SK-N-SH treated with all-trans-retinoic acid at 6 μM for 48 hours (cell line): ENCODE data around the gene DCAF4L1.

ENCODE experiments used
- ATAC-seq: fragments of 200-7000 bp; cut with Tn5 transposase; 3 replicates; pipeline ENCODE4 v1.9.1; 2020; ENCODE audit warnings: mild to moderate bottlenecking, moderate library complexity
- ARNTL ChIP-seq: fragments of 450-650 bp; formaldehyde crosslinking; IDR thresholded peaks from 2 replicates; pipeline ENCODE4 v1.5.0; 2020; ENCODE audit warnings: low read depth, mild to moderate bottlenecking, moderate library complexity, borderline replicate concordance
- BACH2 ChIP-seq: fragments of 250-450 bp; sonication (Bioruptor Pico); IDR thresholded peaks from 2 replicates; pipeline ENCODE4 v1.9.0; 2021; ENCODE audit warnings: mild to moderate bottlenecking, borderline replicate concordance
- CREB5 ChIP-seq: fragments of 250-450 bp; sonication (Bioruptor Pico); IDR thresholded peaks from 2 replicates; pipeline ENCODE4 v1.5.1; 2020; ENCODE audit warnings: low read depth, mild to moderate bottlenecking, moderate library complexity
- GLIS3 ChIP-seq: fragments of 250-450 bp; sonication (Bioruptor Pico); IDR thresholded peaks from 2 replicates; pipeline ENCODE4 v1.5.0; 2020; ENCODE audit warnings: mild to moderate bottlenecking, moderate library complexity
- ISL1 ChIP-seq: fragments of 250-450 bp; sonication (Bioruptor Pico); IDR thresholded peaks from 2 replicates; pipeline ENCODE4 v2.1.2; 2022; ENCODE audit warnings: mild to moderate bottlenecking, moderate library complexity
- PATZ1 ChIP-seq: fragments of 250-450 bp; sonication (Bioruptor Pico); IDR thresholded peaks from 2 replicates; pipeline ENCODE4 v1.8.0; 2020; ENCODE audit warnings: mild to moderate bottlenecking, moderate library complexity, borderline replicate concordance
- PPARA ChIP-seq: fragments of 250-450 bp; sonication (Bioruptor Pico); IDR thresholded peaks from 2 replicates; pipeline ENCODE4 v1.5.0; 2020; ENCODE audit warnings: mild to moderate bottlenecking, borderline replicate concordance
- SNAI2 ChIP-seq: fragments of 250-450 bp; sonication (Bioruptor Pico); IDR thresholded peaks from 2 replicates; pipeline ENCODE4 v1.5.0; 2020; ENCODE audit warnings: mild to moderate bottlenecking, moderate library complexity
- TCF4 ChIP-seq: fragments of 250-450 bp; sonication (Bioruptor Pico); IDR thresholded peaks from 2 replicates; pipeline ENCODE4 v1.8.0; 2021; ENCODE audit warnings: mild to moderate bottlenecking, moderate library complexity, borderline replicate concordance
- TOX ChIP-seq: fragments of 250-450 bp; sonication (Bioruptor Pico); IDR thresholded peaks from 2 replicates; pipeline ENCODE4 v1.8.0; 2021; ENCODE audit warnings: mild to moderate bottlenecking, moderate library complexity, borderline replicate concordance
- TSHZ2 ChIP-seq: fragments of 250-450 bp; sonication (Bioruptor Pico); IDR thresholded peaks from 2 replicates; pipeline ENCODE4 v1.5.0; 2020; ENCODE audit warnings: mild to moderate bottlenecking, moderate library complexity
- ZC3H10 ChIP-seq: fragments of 250-450 bp; sonication (Bioruptor Pico); IDR thresholded peaks from 2 replicates; pipeline ENCODE4 v1.5.1; 2021; ENCODE audit warnings: mild to moderate bottlenecking, moderate library complexity
- ZFP3 ChIP-seq: fragments of 250-450 bp; sonication (Bioruptor Pico); IDR thresholded peaks from 2 replicates; pipeline ENCODE4 v1.5.0; 2020; ENCODE audit warnings: mild to moderate bottlenecking, moderate library complexity
- ZNF565 ChIP-seq: fragments of 450-650 bp; formaldehyde crosslinking; conservative IDR thresholded peaks from 2 replicates; pipeline ENCODE4 v1.5.0; 2020; ENCODE audit warnings: low read depth, mild to moderate bottlenecking, moderate library complexity
- ZNF8 ChIP-seq: fragments of 450-650 bp; formaldehyde crosslinking; IDR thresholded peaks from 2 replicates; pipeline ENCODE4 v1.5.0; 2020; ENCODE audit warnings: mild to moderate bottlenecking, moderate library complexity
- TF ChIP-seq, protein P1 (sequence below): fragments of 250-450 bp; sonication (Bioruptor Pico); IDR thresholded peaks from 2 replicates; pipeline ENCODE4 v1.8.0; 2021; ENCODE audit warnings: low read depth, mild to moderate bottlenecking, moderate library complexity, borderline replicate concordance
- TF ChIP-seq, protein P2 (sequence below): fragments of 250-450 bp; sonication (Bioruptor Pico); IDR thresholded peaks from 2 replicates; pipeline ENCODE4 v1.5.1; 2021; ENCODE audit warnings: mild to moderate bottlenecking, moderate library complexity

Gene DCAF4L1

GRCh38 chr4:41957634-41958033, 23.9 kb upstream of the DCAF4L1 start:
- ATAC-seq, result no peak

GRCh38 chr4:41963105-41963504, 18.5 kb upstream of the DCAF4L1 start:
- no peak for TF ChIP-seq TOX (CRISPR knock-in tag)
- TF ChIP-seq ZC3H10 (CRISPR knock-in tag), result no peak
- no peak for TF ChIP-seq ZFP3 (CRISPR knock-in tag)
- TF ChIP-seq ISL1, result no peak
- no peak for TF ChIP-seq ZNF565
- TF ChIP-seq, protein P1, sequence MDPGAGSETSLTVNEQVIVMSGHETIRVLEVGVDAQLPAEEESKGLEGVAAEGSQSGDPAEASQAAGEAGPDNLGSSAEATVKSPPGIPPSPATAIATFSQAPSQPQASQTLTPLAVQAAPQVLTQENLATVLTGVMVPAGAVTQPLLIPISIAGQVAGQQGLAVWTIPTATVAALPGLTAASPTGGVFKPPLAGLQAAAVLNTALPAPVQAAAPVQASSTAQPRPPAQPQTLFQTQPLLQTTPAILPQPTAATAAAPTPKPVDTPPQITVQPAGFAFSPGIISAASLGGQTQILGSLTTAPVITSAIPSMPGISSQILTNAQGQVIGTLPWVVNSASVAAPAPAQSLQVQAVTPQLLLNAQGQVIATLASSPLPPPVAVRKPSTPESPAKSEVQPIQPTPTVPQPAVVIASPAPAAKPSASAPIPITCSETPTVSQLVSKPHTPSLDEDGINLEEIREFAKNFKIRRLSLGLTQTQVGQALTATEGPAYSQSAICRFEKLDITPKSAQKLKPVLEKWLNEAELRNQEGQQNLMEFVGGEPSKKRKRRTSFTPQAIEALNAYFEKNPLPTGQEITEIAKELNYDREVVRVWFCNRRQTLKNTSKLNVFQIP (CRISPR knock-in tag), result no peak
- TF ChIP-seq ZNF8, result no peak
- TF ChIP-seq SNAI2, result no peak
- TF ChIP-seq PPARA, result no peak
- TF ChIP-seq ARNTL, result no peak
- TF ChIP-seq BACH2, result no peak
- TF ChIP-seq GLIS3 (CRISPR knock-in tag), result no peak
- no peak for TF ChIP-seq PATZ1 (CRISPR knock-in tag)
- TF ChIP-seq TSHZ2 (CRISPR knock-in tag), result no peak
- no peak for ATAC-seq

More at GRCh38 chr4:41957634-41958033, 23.9 kb upstream of the DCAF4L1 start:
- no peak for TF ChIP-seq CREB5
- no peak for TF ChIP-seq TSHZ2 (CRISPR knock-in tag)
- TF ChIP-seq TOX (CRISPR knock-in tag), result no peak
- TF ChIP-seq, protein P1 (CRISPR knock-in tag), result no peak
- TF ChIP-seq ZC3H10 (CRISPR knock-in tag), result no peak
- TF ChIP-seq, protein P2, sequence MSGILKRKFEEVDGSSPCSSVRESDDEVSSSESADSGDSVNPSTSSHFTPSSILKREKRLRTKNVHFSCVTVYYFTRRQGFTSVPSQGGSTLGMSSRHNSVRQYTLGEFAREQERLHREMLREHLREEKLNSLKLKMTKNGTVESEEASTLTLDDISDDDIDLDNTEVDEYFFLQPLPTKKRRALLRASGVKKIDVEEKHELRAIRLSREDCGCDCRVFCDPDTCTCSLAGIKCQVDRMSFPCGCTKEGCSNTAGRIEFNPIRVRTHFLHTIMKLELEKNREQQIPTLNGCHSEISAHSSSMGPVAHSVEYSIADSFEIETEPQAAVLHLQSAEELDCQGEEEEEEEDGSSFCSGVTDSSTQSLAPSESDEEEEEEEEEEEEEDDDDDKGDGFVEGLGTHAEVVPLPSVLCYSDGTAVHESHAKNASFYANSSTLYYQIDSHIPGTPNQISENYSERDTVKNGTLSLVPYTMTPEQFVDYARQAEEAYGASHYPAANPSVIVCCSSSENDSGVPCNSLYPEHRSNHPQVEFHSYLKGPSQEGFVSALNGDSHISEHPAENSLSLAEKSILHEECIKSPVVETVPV, result no peak
- TF ChIP-seq ARNTL, result no peak
- no peak for TF ChIP-seq PPARA
- no peak for TF ChIP-seq ZNF565
- no peak for TF ChIP-seq TCF4 (CRISPR knock-in tag)
- no peak for TF ChIP-seq BACH2
- no peak for TF ChIP-seq ZNF8
- no peak for TF ChIP-seq SNAI2
